Measurements from ENCODE around the gene ETS1. TPM values are rescaled to one million over a fixed set of nuclear protein-coding genes. Genes with fewer than 3 reads are reported as not detected.

Gene ETS1
- total RNA-seq, 3 donors from 2014 or later (not counting 1 experiment from before 2014, with no cell fraction given): 532 to 684 (median 589) TPM

- Histone ChIP-seq H3K27me3 (ENCODE audit: control insufficient read depth, insufficient read depth, low read length) (no peaks in the 10 kb centered on the region), H3K36me3 (ENCODE audit: control insufficient read depth, insufficient read depth, low read length) (no peaks in the 10 kb centered on the region), H3K4me3 (ENCODE audit: low read length) (no peak overlapping the region), H3K4me1 (ENCODE audit: control insufficient read depth, insufficient read depth, low read length) (no peaks in the 10 kb centered on the region), H3K9me3 (ENCODE audit: control insufficient read depth, insufficient read depth, low read length) (no peaks in the 10 kb centered on the region), H3K27ac (ENCODE audit: low read length) (no peak overlapping the region)
- H3K36me3 Mint-ChIP-seq: no peaks in the 10 kb centered on the region
- H3K27ac Mint-ChIP-seq: no peak overlapping the region
- no peak for DNase-seq
- no peak for ATAC-seq
- no peaks in the 10 kb centered on the region for H3K4me1 Mint-ChIP-seq
- peaks cover 0 to 5% of the 10 kb centered on the region in 2 donors for H3K27me3 Mint-ChIP-seq (ENCODE audit: low read depth in 2 of 2)
- H3K9me3 Mint-ChIP-seq: no peaks in the 10 kb centered on the region
- intact Hi-C loops (cut with micrococcal nuclease): no loop called here
- TF ChIP-seq CTCF (IDR thresholded peaks at IDR 0.05): no peak
- no peak overlapping the region for H3K4me3 Mint-ChIP-seq
- 93% methylated on average over 1 of the region's 1 CpG for WGBS (ENCODE audit: insufficient coverage)
These were observed 11.3 kb upstream of the ETS1 start for GRCh38 chr11:128598506-128599150.

GRCh38 chr11:128598096-128598495, 10.7 kb upstream of the ETS1 start:
- Histone ChIP-seq H3K36me3 (ENCODE audit: control insufficient read depth, insufficient read depth, low read length) (no peaks in the 10 kb centered on the region), H3K27me3 (ENCODE audit: control insufficient read depth, insufficient read depth, low read length) (no peaks in the 10 kb centered on the region), H3K9me3 (ENCODE audit: control insufficient read depth, insufficient read depth, low read length) (no peaks in the 10 kb centered on the region), H3K4me3 (ENCODE audit: low read length) (no peak overlapping the region), H3K4me1 (ENCODE audit: control insufficient read depth, insufficient read depth, low read length) (no peaks in the 10 kb centered on the region), H3K27ac (ENCODE audit: low read length) (no peak overlapping the region)
- H3K27ac Mint-ChIP-seq: no peak overlapping the region
- no peaks in the 10 kb centered on the region for H3K9me3 Mint-ChIP-seq
- H3K36me3 Mint-ChIP-seq: no peaks in the 10 kb centered on the region
- intact Hi-C loops (cut with micrococcal nuclease): no loop called here
- peaks cover 0 to 5% of the 10 kb centered on the region in 2 donors for H3K27me3 Mint-ChIP-seq (ENCODE audit: low read depth in 2 of 2)
- DNase-seq: no peak
- TF ChIP-seq CTCF (IDR thresholded peaks at IDR 0.05): no peak
- no peak overlapping the region for H3K4me3 Mint-ChIP-seq
- WGBS (ENCODE audit: insufficient coverage): 100% methylated on average over 4 of the region's 4 CpGs
- no peak for ATAC-seq
- H3K4me1 Mint-ChIP-seq: no peaks in the 10 kb centered on the region

- no peak for ATAC-seq
- H3K27ac Mint-ChIP-seq: no peak overlapping the region
These were observed 9.9 kb upstream of the ETS1 start for GRCh38 chr11:128597209-128597608.

More at GRCh38 chr11:128597209-128597608, 9.9 kb upstream of the ETS1 start:
- Histone ChIP-seq H3K36me3 (ENCODE audit: control insufficient read depth, insufficient read depth, low read length) (no peaks in the 10 kb centered on the region), H3K4me1 (ENCODE audit: control insufficient read depth, insufficient read depth, low read length) (no peaks in the 10 kb centered on the region), H3K9me3 (ENCODE audit: control insufficient read depth, insufficient read depth, low read length) (no peaks in the 10 kb centered on the region), H3K4me3 (ENCODE audit: low read length) (no peak overlapping the region), H3K27ac (ENCODE audit: low read length) (no peak overlapping the region), H3K27me3 (ENCODE audit: control insufficient read depth, insufficient read depth, low read length) (no peaks in the 10 kb centered on the region)
- peaks cover 5 to 8% of the 10 kb centered on the region in 2 donors for H3K27me3 Mint-ChIP-seq (ENCODE audit: low read depth in 2 of 2)
- H3K9me3 Mint-ChIP-seq: no peaks in the 10 kb centered on the region
- DNase-seq: no peak
- TF ChIP-seq CTCF (IDR thresholded peaks at IDR 0.05): no peak
- no peaks in the 10 kb centered on the region for H3K4me1 Mint-ChIP-seq
- H3K4me3 Mint-ChIP-seq: no peak overlapping the region
- WGBS (ENCODE audit: insufficient coverage): 96% methylated on average over 2 of the region's 2 CpGs
- H3K36me3 Mint-ChIP-seq: no peaks in the 10 kb centered on the region
- intact Hi-C loops (cut with micrococcal nuclease): no loop called here
